ENCODE measurements around the gene MED13L. TPM values are rescaled to one million over a fixed set of nuclear protein-coding genes. Genes with fewer than 3 reads are reported as not detected.

Gene MED13L
- total RNA-seq, 1 donor from 2014 or later = 179 TPM

DNA sequence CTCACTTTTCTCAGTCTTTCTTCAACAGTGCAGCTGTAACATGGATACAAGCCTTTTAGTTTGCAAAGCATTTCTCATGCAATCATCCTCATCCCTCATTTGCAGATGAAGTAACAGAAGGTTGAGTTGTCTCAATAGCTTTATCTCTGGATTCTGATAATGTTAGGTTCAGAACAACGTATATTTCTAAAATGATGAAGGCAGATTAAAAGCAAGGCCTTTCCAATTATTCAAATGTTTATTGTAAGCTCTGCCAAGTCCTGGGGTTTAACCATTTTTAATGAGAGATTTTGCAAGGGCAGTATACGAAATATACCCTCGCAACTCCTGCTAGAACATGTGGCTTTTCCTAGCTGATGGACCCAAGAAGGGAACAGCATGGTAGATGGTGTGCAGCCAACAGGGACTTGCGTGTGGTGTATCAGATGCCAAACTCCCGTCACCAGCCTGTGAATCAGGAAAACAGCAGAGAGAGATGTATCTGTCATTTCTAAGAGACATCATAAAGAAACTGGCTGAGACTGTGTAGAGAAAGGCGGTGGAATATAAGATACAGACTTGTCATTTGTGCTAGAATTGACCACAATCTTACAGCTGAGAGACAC is 319.7 kb downstream of the MED13L start:
- no peak overlapping the region for H3K27ac ChIP-seq (ENCODE audit: low read depth, low read length)
- no peak overlapping the region for H3K9ac ChIP-seq (ENCODE audit: low read depth in 1 of 3, low read length in 3 of 3)
- H3K27me3 ChIP-seq (ENCODE audit: control insufficient read depth in 3 of 3, insufficient read depth in 3 of 3, low read length in 3 of 3) = no peaks in the 10 kb centered on the region
- no peak overlapping the region for H3K4me3 ChIP-seq (ENCODE audit: low read length in 3 of 3)
- no peaks in the 10 kb centered on the region for H3K4me1 ChIP-seq (ENCODE audit: control insufficient read depth in 3 of 3, insufficient read depth in 3 of 3, low read length in 3 of 3)
- peaks cover 25 to 31% (median 29%) of the 10 kb centered on the region in 3 donors for H3K36me3 ChIP-seq (ENCODE audit: control insufficient read depth in 3 of 3, insufficient read depth in 3 of 3, low read length in 3 of 3)
- H3K9me3 ChIP-seq (ENCODE audit: control insufficient read depth in 3 of 3, low read length in 3 of 3) = no peaks in the 10 kb centered on the region

GRCh38 chr12:115956659-115957058 is 320.8 kb downstream of the MED13L start:
- no peaks in the 10 kb centered on the region for H3K27me3 ChIP-seq (ENCODE audit: control insufficient read depth in 3 of 3, insufficient read depth in 3 of 3, low read length in 3 of 3)
- no peaks in the 10 kb centered on the region for H3K4me1 ChIP-seq (ENCODE audit: control insufficient read depth in 3 of 3, insufficient read depth in 3 of 3, low read length in 3 of 3)
- H3K9ac ChIP-seq (ENCODE audit: low read depth in 1 of 3, low read length in 3 of 3) = no peak overlapping the region
- H3K36me3 ChIP-seq (ENCODE audit: control insufficient read depth in 3 of 3, insufficient read depth in 3 of 3, low read length in 3 of 3) = peaks cover 21 to 23% (median 23%) of the 10 kb centered on the region in 3 donors
- H3K9me3 ChIP-seq (ENCODE audit: control insufficient read depth in 3 of 3, low read length in 3 of 3) = no peaks in the 10 kb centered on the region
- H3K27ac ChIP-seq (ENCODE audit: low read depth, low read length) = no peak overlapping the region
- no peak overlapping the region for H3K4me3 ChIP-seq (ENCODE audit: low read length in 3 of 3)

DNA sequence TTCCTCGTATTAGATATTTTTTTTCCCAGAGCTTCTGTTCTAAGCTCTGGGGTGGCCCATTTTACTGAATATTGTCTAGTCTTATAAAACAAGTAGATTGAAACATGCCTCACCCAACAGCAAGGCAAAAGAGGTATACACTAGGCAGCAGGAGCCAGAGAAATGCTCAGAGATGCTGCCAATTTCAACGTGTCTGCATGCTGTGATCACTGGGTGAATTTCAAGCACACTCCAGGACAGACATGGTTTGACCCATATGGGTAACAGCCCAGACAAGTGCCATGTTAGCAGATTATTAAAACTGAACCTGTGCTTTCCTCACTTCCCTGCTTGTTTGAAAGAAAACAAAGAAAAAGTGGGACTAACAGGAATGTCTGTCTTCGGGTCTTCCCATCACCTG is 321.3 kb downstream of the MED13L start:
- Histone ChIP-seq H3K9ac (ENCODE audit: low read depth in 1 of 3, low read length in 3 of 3) (no peak overlapping the region), H3K9me3 (ENCODE audit: control insufficient read depth in 3 of 3, low read length in 3 of 3) (no peaks in the 10 kb centered on the region), H3K4me1 (ENCODE audit: control insufficient read depth in 3 of 3, insufficient read depth in 3 of 3, low read length in 3 of 3) (no peaks in the 10 kb centered on the region), H3K27ac (ENCODE audit: low read depth, low read length) (no peak overlapping the region), H3K36me3 (ENCODE audit: control insufficient read depth in 3 of 3, insufficient read depth in 3 of 3, low read length in 3 of 3) (peaks cover 17 to 20% (median 20%) of the 10 kb centered on the region in 3 donors), H3K4me3 (ENCODE audit: low read length in 3 of 3) (no peak overlapping the region), H3K27me3 (ENCODE audit: control insufficient read depth in 3 of 3, insufficient read depth in 3 of 3, low read length in 3 of 3) (no peaks in the 10 kb centered on the region)

DNA sequence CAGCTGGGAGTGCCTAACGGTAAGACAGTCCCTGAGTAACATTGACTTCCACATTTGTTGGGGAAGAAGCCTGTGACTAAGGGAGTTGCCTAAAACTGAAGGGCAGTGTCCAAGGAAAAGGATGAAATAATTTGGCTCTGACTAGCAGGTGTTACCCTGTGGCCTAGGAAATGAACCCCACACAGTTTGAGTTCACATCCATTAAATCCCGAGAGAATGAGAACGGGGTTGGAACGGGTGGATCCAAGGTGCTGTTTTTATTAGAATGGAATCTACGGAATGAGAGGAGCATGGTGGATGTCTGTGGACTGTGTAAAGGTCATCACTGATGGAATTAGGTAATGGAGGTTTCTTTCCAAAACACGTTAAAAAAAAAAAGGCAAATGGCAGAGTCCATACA is 324.0 kb downstream of the MED13L start:
- no peak overlapping the region for H3K4me3 ChIP-seq (ENCODE audit: low read length in 3 of 3)
- H3K4me1 ChIP-seq (ENCODE audit: control insufficient read depth in 3 of 3, insufficient read depth in 3 of 3, low read length in 3 of 3) = no peaks in the 10 kb centered on the region
- no peak overlapping the region for H3K27ac ChIP-seq (ENCODE audit: low read depth, low read length)
- H3K9ac ChIP-seq (ENCODE audit: low read depth in 1 of 3, low read length in 3 of 3) = no peak overlapping the region
- peaks cover 7 to 9% (median 9%) of the 10 kb centered on the region in 3 donors for H3K36me3 ChIP-seq (ENCODE audit: control insufficient read depth in 3 of 3, insufficient read depth in 3 of 3, low read length in 3 of 3)
- no peaks in the 10 kb centered on the region for H3K27me3 ChIP-seq (ENCODE audit: control insufficient read depth in 3 of 3, insufficient read depth in 3 of 3, low read length in 3 of 3)
- no peaks in the 10 kb centered on the region for H3K9me3 ChIP-seq (ENCODE audit: control insufficient read depth in 3 of 3, low read length in 3 of 3)

DNA sequence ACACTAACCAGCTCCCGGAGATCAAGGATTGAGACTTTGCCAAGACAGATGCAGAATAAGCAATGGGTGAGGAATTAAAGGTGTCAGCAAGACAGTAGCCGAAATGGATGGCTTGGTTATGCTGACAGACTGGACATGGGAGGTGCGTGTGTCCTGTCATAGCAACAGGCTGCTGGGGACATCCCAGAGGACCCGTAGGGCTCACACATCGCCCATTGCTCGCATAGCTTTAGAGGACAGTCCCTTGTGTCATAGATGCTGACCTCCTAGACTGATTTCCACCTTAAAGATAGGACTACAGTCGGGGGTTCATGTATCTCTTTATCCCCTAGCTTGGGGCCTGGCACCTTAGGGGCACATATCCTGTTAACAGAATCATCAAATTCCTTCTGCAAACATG is 324.5 kb downstream of the MED13L start:
- Histone ChIP-seq H3K27ac (ENCODE audit: low read depth, low read length) (no peak overlapping the region), H3K9ac (ENCODE audit: low read depth in 1 of 3, low read length in 3 of 3) (no peak overlapping the region), H3K27me3 (ENCODE audit: control insufficient read depth in 3 of 3, insufficient read depth in 3 of 3, low read length in 3 of 3) (no peaks in the 10 kb centered on the region), H3K9me3 (ENCODE audit: control insufficient read depth in 3 of 3, low read length in 3 of 3) (no peaks in the 10 kb centered on the region), H3K4me1 (ENCODE audit: control insufficient read depth in 3 of 3, insufficient read depth in 3 of 3, low read length in 3 of 3) (no peaks in the 10 kb centered on the region), H3K36me3 (ENCODE audit: control insufficient read depth in 3 of 3, insufficient read depth in 3 of 3, low read length in 3 of 3) (peaks cover 4 to 6% (median 4%) of the 10 kb centered on the region in 3 donors), H3K4me3 (ENCODE audit: low read length in 3 of 3) (no peak overlapping the region)

DNA sequence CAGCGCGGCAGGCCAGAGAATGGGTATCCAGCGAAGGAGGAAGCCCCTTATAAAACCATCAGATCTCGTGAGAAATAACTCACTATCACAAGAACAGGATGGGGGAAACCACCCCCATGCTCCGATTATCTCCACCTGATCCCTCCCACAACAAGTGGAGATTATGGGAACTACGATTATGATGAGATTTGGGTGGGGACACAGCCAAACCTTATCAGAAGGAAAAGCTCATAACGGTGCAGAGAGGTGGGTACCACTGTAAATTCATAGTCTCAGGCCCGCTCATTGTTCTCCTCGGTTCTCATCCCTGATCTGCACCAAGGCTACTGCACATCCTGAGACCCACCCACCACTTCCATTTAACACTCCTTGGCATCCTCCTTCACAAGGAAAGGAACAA is 326.5 kb downstream of the MED13L start:
- H3K4me1 ChIP-seq (ENCODE audit: control insufficient read depth in 3 of 3, insufficient read depth in 3 of 3, low read length in 3 of 3) = no peaks in the 10 kb centered on the region
- H3K4me3 ChIP-seq (ENCODE audit: low read length in 3 of 3) = no peak overlapping the region
- H3K9me3 ChIP-seq (ENCODE audit: control insufficient read depth in 3 of 3, low read length in 3 of 3) = no peaks in the 10 kb centered on the region
- H3K36me3 ChIP-seq (ENCODE audit: control insufficient read depth in 3 of 3, insufficient read depth in 3 of 3, low read length in 3 of 3) = peaks cover 0 to 5% (median 0%) of the 10 kb centered on the region in 3 donors
- no peak overlapping the region for H3K27ac ChIP-seq (ENCODE audit: low read depth, low read length)
- no peak overlapping the region for H3K9ac ChIP-seq (ENCODE audit: low read depth in 1 of 3, low read length in 3 of 3)
- no peaks in the 10 kb centered on the region for H3K27me3 ChIP-seq (ENCODE audit: control insufficient read depth in 3 of 3, insufficient read depth in 3 of 3, low read length in 3 of 3)

- H3K9me3 ChIP-seq (ENCODE audit: control insufficient read depth in 3 of 3, low read length in 3 of 3) = no peaks in the 10 kb centered on the region
- H3K27me3 ChIP-seq (ENCODE audit: control insufficient read depth in 3 of 3, insufficient read depth in 3 of 3, low read length in 3 of 3) = no peaks in the 10 kb centered on the region
- H3K9ac ChIP-seq (ENCODE audit: low read depth in 1 of 3, low read length in 3 of 3) = no peak overlapping the region
- H3K4me1 ChIP-seq (ENCODE audit: control insufficient read depth in 3 of 3, insufficient read depth in 3 of 3, low read length in 3 of 3) = no peaks in the 10 kb centered on the region
- H3K36me3 ChIP-seq (ENCODE audit: control insufficient read depth in 3 of 3, insufficient read depth in 3 of 3, low read length in 3 of 3) = peaks cover 0 to 5% (median 0%) of the 10 kb centered on the region in 3 donors
- H3K4me3 ChIP-seq (ENCODE audit: low read length in 3 of 3) = no peak overlapping the region
- H3K27ac ChIP-seq (ENCODE audit: low read depth, low read length) = no peak overlapping the region
Observed at GRCh38 chr12:115949675-115950074, 327.8 kb downstream of the MED13L start.

DNA sequence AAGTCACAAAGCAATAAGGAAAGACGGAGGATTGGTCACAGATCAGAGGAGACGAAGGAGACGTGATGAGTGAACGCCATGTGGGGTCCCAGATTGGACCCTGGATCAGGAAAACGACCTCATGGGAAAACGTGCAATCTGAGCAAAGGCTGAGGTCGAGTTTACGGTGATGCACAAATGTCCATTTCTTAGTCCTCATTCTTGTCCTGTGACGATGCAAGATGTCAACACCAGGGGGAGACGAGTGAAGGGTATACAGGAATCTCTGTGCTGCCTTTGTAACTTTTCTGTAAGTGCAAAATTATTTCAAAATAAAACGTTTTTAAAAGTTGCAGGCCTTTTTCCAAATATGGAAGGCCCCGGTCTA is 329.8 kb downstream of the MED13L start:
- Histone ChIP-seq H3K27me3 (ENCODE audit: control insufficient read depth in 3 of 3, insufficient read depth in 3 of 3, low read length in 3 of 3) (no peaks in the 10 kb centered on the region), H3K4me1 (ENCODE audit: control insufficient read depth in 3 of 3, insufficient read depth in 3 of 3, low read length in 3 of 3) (no peaks in the 10 kb centered on the region), H3K9me3 (ENCODE audit: control insufficient read depth in 3 of 3, low read length in 3 of 3) (no peaks in the 10 kb centered on the region), H3K9ac (ENCODE audit: low read depth in 1 of 3, low read length in 3 of 3) (no peak overlapping the region), H3K36me3 (ENCODE audit: control insufficient read depth in 3 of 3, insufficient read depth in 3 of 3, low read length in 3 of 3) (peaks cover 0 to 5% (median 0%) of the 10 kb centered on the region in 3 donors), H3K27ac (ENCODE audit: low read depth, low read length) (no peak overlapping the region), H3K4me3 (ENCODE audit: low read length in 3 of 3) (no peak overlapping the region)

DNA sequence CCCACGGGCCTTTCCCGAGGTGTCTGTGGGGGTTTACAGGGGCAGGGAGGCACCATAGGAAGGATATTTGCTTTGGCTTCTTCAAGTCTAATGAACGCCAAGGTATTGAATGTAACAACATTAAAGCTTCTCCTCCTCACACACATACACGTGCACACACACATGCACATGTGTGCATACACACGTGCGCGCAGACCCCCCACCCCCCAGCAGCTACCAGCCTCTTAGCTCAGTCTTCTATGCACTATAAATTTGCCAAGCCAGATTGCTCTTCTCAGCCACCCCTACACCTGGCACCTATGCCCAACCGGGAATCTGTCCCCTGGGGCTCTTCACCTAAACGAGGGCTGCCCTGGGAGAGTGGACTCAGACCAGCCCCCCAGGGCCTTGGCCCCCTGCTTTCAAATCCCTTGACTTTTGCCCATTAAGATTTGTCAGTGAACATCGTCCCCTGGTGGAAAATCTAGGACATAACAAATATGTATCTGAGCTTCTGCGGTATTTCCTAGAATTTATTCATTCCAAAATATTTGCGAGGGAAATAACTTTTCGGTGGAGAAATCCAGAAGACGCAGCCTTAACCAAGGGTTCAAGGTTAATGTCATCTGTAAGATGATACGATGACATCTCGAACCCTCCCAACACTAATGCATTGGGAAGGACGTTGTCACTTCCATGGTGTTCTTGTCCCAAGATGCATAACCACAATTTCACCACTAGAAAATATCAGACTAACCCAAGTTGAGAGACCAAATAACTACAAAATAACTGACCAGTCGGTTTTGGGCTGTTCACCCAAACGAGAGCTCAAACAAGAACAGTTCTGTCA is 330.4 kb downstream of the MED13L start:
- Histone ChIP-seq H3K4me3 (ENCODE audit: low read length in 3 of 3) (no peak overlapping the region), H3K36me3 (ENCODE audit: control insufficient read depth in 3 of 3, insufficient read depth in 3 of 3, low read length in 3 of 3) (peaks cover 0 to 5% (median 0%) of the 10 kb centered on the region in 3 donors), H3K9me3 (ENCODE audit: control insufficient read depth in 3 of 3, low read length in 3 of 3) (no peaks in the 10 kb centered on the region), H3K9ac (ENCODE audit: low read depth in 1 of 3, low read length in 3 of 3) (no peak overlapping the region), H3K4me1 (ENCODE audit: control insufficient read depth in 3 of 3, insufficient read depth in 3 of 3, low read length in 3 of 3) (no peaks in the 10 kb centered on the region), H3K27me3 (ENCODE audit: control insufficient read depth in 3 of 3, insufficient read depth in 3 of 3, low read length in 3 of 3) (no peaks in the 10 kb centered on the region), H3K27ac (ENCODE audit: low read depth, low read length) (no peak overlapping the region)

DNA sequence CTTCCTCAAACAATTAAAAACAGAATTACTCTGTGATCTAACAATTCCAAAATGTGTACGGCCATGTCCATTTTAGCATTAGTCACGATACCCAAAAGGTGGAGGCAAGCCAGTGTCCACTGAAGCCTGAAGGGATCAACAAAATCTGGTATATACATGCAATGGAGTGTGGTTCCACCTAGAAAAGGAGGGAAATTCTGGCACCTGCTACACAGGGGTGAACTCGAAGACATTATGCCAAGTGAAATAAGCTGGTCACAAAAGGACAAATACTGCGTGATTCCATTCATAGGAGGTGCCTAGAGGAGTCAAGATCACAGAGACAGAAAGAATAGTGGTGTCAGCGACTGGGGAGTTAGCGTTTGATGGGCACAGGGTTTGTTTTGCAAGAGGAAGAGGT is 331.4 kb downstream of the MED13L start:
- no peaks in the 10 kb centered on the region for H3K27me3 ChIP-seq (ENCODE audit: control insufficient read depth in 3 of 3, insufficient read depth in 3 of 3, low read length in 3 of 3)
- H3K36me3 ChIP-seq (ENCODE audit: control insufficient read depth in 3 of 3, insufficient read depth in 3 of 3, low read length in 3 of 3) = peaks cover 0 to 5% (median 0%) of the 10 kb centered on the region in 3 donors
- H3K4me3 ChIP-seq (ENCODE audit: low read length in 3 of 3) = no peak overlapping the region
- no peaks in the 10 kb centered on the region for H3K9me3 ChIP-seq (ENCODE audit: control insufficient read depth in 3 of 3, low read length in 3 of 3)
- H3K4me1 ChIP-seq (ENCODE audit: control insufficient read depth in 3 of 3, insufficient read depth in 3 of 3, low read length in 3 of 3) = peaks cover 0 to under 1% (median 0%) of the 10 kb centered on the region in 3 donors
- H3K9ac ChIP-seq (ENCODE audit: low read depth in 1 of 3, low read length in 3 of 3) = no peak overlapping the region
- no peak overlapping the region for H3K27ac ChIP-seq (ENCODE audit: low read depth, low read length)

Data from skeletal muscle tissue (tissue), 4 donors.